ACC112 (cell line): ENCODE results near the gene SP140.
"Not testable (repeated sequence)": the region's sequence is repeated elsewhere in the genome, so short reads cannot be mapped to it uniquely, and the experiment has no call there.

Experiments
- H2AFZ ChIP-seq: fragments of 200-600 bp; sonication (generic); one replicate; pipeline ENCODE4 v1.6.0; 2017; ENCODE audit warnings: antibody characterized with exemption, low read length; ENCODE audit not compliant: unreplicated experiment
- H3K27ac ChIP-seq: fragments of 200-600 bp; sonication (generic); 2 replicates; pipeline ENCODE4 v1.5.1; 2014; ENCODE audit warnings: low read depth, mild to moderate bottlenecking, antibody characterized with exemption, low read length, moderate library complexity
- H3K27me3 ChIP-seq: fragments of 200-600 bp; sonication (generic); 2 replicates; pipeline ENCODE4 v1.6.1; 2014; ENCODE audit warnings: mild to moderate bottlenecking, antibody characterized with exemption, low read length, moderate library complexity, mixed read lengths; ENCODE audit not compliant: insufficient read depth
- H3K36me3 ChIP-seq: fragments of 200-600 bp; sonication (generic); 2 replicates; pipeline ENCODE4 v1.6.1; 2016; ENCODE audit warnings: mild to moderate bottlenecking, antibody characterized with exemption, low read length, moderate library complexity, mixed read lengths; ENCODE audit not compliant: insufficient read depth
- H3K4me1 ChIP-seq: fragments of 200-600 bp; sonication (generic); one replicate; pipeline ENCODE4 v1.6.1; 2016; ENCODE audit warnings: low read length, mixed read lengths; ENCODE audit not compliant: insufficient read depth, unreplicated experiment, control insufficient read depth
- H3K4me3 ChIP-seq: fragments of 200-600 bp; sonication (generic); 2 replicates; pipeline ENCODE4 v1.5.1; 2014; ENCODE audit warnings: mild to moderate bottlenecking, low read depth, low read length
- H3K79me2 ChIP-seq: fragments of 200-600 bp; sonication (generic); one replicate; pipeline ENCODE4 v1.6.0; 2016; ENCODE audit warnings: low read length; ENCODE audit not compliant: control insufficient read depth, unreplicated experiment, insufficient read depth

SP140 gene

GRCh38 chr2:230208576-230208975, 17.0 kb upstream of the SP140 start:
- H3K36me3 ChIP-seq: peaks cover 82% of the 10 kb centered on the region
- no peak overlapping the region for H3K4me3 ChIP-seq

DNA sequence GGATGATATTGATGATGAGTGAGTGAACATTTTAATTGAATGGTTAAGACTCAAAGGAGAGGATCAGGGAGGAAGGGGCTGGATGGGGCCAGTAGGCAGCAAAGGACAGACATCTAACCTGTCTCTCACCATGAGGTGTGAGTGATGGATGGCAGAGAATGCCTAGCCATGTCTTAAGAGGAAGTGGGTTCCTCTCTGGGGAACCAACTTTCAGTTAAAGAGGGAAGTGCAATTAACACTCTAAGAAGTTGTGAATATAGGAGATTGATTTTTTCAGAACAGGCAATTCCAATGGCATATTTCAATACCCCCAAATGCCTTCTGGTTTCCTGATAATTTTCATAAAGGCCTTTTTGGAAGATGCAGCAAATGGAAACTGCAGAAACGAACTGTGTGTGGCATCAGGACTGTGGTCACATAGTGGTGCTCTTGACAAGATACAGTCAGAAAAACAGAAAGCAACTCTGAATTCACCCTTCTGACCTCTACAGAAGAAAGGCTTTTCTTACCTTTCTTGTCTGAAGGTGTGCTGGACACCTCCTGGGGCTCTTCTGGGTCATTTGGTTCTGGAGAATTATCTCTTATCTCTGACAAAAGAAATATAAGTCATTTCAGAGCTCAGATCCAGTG, 16.0 kb upstream of the SP140 start:
- Histone ChIP-seq H3K27me3 (no peaks in the 10 kb centered on the region), H2AFZ (no peak overlapping the region), H3K36me3 (peaks cover 74% of the 10 kb centered on the region), H3K4me1 (no peaks in the 10 kb centered on the region), H3K27ac (no peak overlapping the region), H3K4me3 (no peak overlapping the region), H3K79me2 (peaks cover under 1% of the 10 kb centered on the region)

More at GRCh38 chr2:230208576-230208975, 17.0 kb upstream of the SP140 start:
- no peaks in the 10 kb centered on the region for H3K27me3 ChIP-seq
- H3K79me2 ChIP-seq: no peaks in the 10 kb centered on the region
- H3K27ac ChIP-seq: no peak overlapping the region
- no peaks in the 10 kb centered on the region for H3K4me1 ChIP-seq
- no peak overlapping the region for H2AFZ ChIP-seq

GRCh38 chr2:230216489-230216888, 9.0 kb upstream of the SP140 start:
- Histone ChIP-seq H3K27ac (no peak overlapping the region), H3K27me3 (no peaks in the 10 kb centered on the region), H3K4me3 (no peak overlapping the region), H3K4me1 (peaks cover 20% of the 10 kb centered on the region), H3K79me2 (peaks cover 45% of the 10 kb centered on the region), H3K36me3 (peaks cover 28% of the 10 kb centered on the region), H2AFZ (no peak overlapping the region)

GRCh38 chr2:230217424-230217823, 8.1 kb upstream of the SP140 start:
- Histone ChIP-seq H3K4me3 (peak overlapping the region; percentile 96), H3K36me3 (peaks cover 23% of the 10 kb centered on the region), H2AFZ (no peak overlapping the region), H3K27me3 (no peaks in the 10 kb centered on the region), H3K4me1 (peaks cover 20% of the 10 kb centered on the region), H3K27ac (no peak overlapping the region), H3K79me2 (peaks cover 45% of the 10 kb centered on the region)

- Histone ChIP-seq H3K27me3 (no peaks in the 10 kb centered on the region), H2AFZ (no peak overlapping the region), H3K27ac (no peak overlapping the region), H3K36me3 (peaks cover 20% of the 10 kb centered on the region), H3K4me3 (peak overlapping the region; percentile 96), H3K4me1 (peaks cover 20% of the 10 kb centered on the region), H3K79me2 (peaks cover 45% of the 10 kb centered on the region)
Observed at GRCh38 chr2:230218421-230218820, 7.1 kb upstream of the SP140 start.

GRCh38 chr2:230219419-230220331, 5.9 kb upstream of the SP140 start, which contains the start of gene SP110:
SP110 (minus strand) TSS chr2:230219984; CDS start chr2:230216927, 3,057 bp downstream.
- H2AFZ ChIP-seq: peak within 1 kb of the TSS; percentile 89
- peak within 1 kb of the TSS; percentile 96 for H3K4me3 ChIP-seq
- peak within 1 kb of the TSS; percentile 77 for H3K27ac ChIP-seq
- H3K27me3 ChIP-seq: no peaks in the 10 kb centered on the region
- peaks cover 20% of the 10 kb centered on the region for H3K4me1 ChIP-seq
- H3K36me3 ChIP-seq: peaks cover 16% of the 10 kb centered on the region
- peaks cover 43% of the 10 kb centered on the region for H3K79me2 ChIP-seq

DNA sequence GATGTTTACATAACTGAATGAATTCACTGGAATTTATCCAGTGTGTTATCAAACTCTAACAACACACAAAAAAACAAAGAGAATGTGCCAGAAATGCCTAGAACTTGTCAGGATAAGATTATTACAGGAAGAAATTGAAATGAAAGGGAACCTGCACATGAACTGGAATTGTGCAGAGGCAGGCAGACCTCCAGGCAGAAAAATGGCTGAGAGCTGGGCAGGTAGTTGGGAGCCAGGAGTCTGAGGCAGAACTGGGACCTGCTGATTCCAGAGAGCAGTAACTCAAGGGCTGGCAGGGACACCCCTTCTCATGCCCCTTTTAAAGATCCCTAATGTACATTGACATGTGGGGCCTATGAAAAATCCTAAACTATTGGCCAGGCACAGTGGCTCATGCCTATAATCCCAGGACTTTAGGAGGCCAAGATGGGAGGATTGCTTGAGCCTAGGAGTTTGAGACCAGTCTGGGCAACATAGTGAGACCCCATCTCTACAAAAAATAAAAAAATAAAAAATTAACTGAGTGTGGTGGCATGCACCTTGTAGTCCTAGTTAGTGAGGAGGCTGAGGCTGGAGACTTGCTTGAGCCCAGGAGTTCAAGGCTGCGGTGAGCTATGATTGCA, 5.1 kb upstream of the SP140 start:
- peak overlapping the region; percentile 37 for H2AFZ ChIP-seq
- peak overlapping the region; percentile 96 for H3K4me3 ChIP-seq
- peaks cover 13% of the 10 kb centered on the region; the same call in 1 of the 2 replicates for H3K36me3 ChIP-seq
- H3K27me3 ChIP-seq: no peaks in the 10 kb centered on the region
- H3K27ac ChIP-seq: peak overlapping the region; percentile 77
- H3K4me1 ChIP-seq: peaks cover 20% of the 10 kb centered on the region
- H3K79me2 ChIP-seq: peaks cover 37% of the 10 kb centered on the region

GRCh38 chr2:230221493-230221892, 4.0 kb upstream of the SP140 start:
- no peaks in the 10 kb centered on the region for H3K27me3 ChIP-seq
- H3K4me3 ChIP-seq: no peak overlapping the region
- H3K4me1 ChIP-seq: peaks cover 19% of the 10 kb centered on the region
- H3K79me2 ChIP-seq: peaks cover 27% of the 10 kb centered on the region
- H3K36me3 ChIP-seq: peaks cover 3% of the 10 kb centered on the region; the same call in 1 of the 2 replicates
- H3K27ac ChIP-seq: no peak overlapping the region
- H2AFZ ChIP-seq: no peak overlapping the region

- not testable (repeated sequence) for H3K36me3 ChIP-seq, H3K27me3 ChIP-seq, H3K27ac ChIP-seq, H3K4me3 ChIP-seq, H2AFZ ChIP-seq
- H3K4me1 ChIP-seq: peaks cover 13% of the 10 kb centered on the region
- peaks cover 19% of the 10 kb centered on the region for H3K79me2 ChIP-seq
Observed at GRCh38 chr2:230222829-230223228, 2.7 kb upstream of the SP140 start.

DNA sequence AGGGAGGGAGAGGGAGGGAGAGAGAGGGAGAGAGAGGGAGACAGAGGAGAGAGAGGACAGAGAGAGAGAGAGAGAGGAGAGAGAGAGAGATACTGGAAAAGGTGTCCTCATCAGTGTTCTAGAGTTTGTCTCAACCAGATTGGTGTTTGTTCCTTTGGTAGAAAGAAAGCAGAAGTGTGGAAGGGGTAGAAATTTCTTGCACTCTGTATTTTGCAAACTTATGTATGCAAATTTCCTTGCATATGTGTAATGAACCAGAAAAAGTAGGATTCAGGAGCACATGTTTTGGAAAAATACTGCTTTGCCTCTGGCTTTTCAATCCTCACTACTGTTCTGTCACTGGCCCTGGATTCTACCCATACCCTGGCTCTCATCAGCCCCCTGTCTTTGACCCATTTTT, 1.1 kb upstream of the SP140 start:
- Histone ChIP-seq H3K27me3 (no peaks in the 10 kb centered on the region), H2AFZ (no peak overlapping the region), H3K4me3 (no peak overlapping the region), H3K4me1 (peaks cover 5% of the 10 kb centered on the region), H3K79me2 (peaks cover 3% of the 10 kb centered on the region), H3K36me3 (no peaks in the 10 kb centered on the region), H3K27ac (no peak overlapping the region)
